H9 (cell line): ENCODE data around the gene UPF3A. TPM values are rescaled to one million over a fixed set of nuclear protein-coding genes. Genes with fewer than 3 reads are reported as not detected.

Experiments
- DNase-seq: peaks from one replicate; pipeline ENCODE4 v3.0.0-alpha.2; 2017
- H2AFZ ChIP-seq: one replicate; pipeline ENCODE4 v1.6.1; 2013; ENCODE audit warnings: mild to moderate bottlenecking, low read length, control low read depth, moderate library complexity
- H2AK5ac ChIP-seq: 2 replicates; pipeline ENCODE4 v1.6.1; 2013; ENCODE audit warnings: low read length, control low read depth, mixed read lengths; ENCODE audit not compliant: insufficient read length
- H2BK120ac ChIP-seq: one replicate; pipeline ENCODE4 v1.6.1; 2013; ENCODE audit warnings: low read depth, mild to moderate bottlenecking, low read length, control low read depth, inconsistent platforms; ENCODE audit not compliant: poor library complexity, severe bottlenecking
- H2BK12ac ChIP-seq: 2 replicates; pipeline ENCODE4 v1.6.1; 2013; ENCODE audit warnings: low read length, control low read depth, mixed read lengths, low read depth; ENCODE audit not compliant: insufficient read length
- H2BK15ac ChIP-seq: 2 replicates; pipeline ENCODE4 v1.6.1; 2013; ENCODE audit warnings: low read depth, low read length, control low read depth
- H2BK20ac ChIP-seq: one replicate; pipeline ENCODE4 v1.6.1; 2013; ENCODE audit warnings: low read depth, mild to moderate bottlenecking, low read length, control low read depth, inconsistent platforms; ENCODE audit not compliant: poor library complexity, severe bottlenecking
- H2BK5ac ChIP-seq: 2 replicates; pipeline ENCODE4 v1.6.1; 2013; ENCODE audit warnings: low read length, control low read depth, mixed read lengths; ENCODE audit not compliant: insufficient read length
- H3K14ac ChIP-seq: 2 replicates; pipeline ENCODE4 v1.6.1; 2013; ENCODE audit warnings: low read length, control low read depth; ENCODE audit not compliant: insufficient read depth
- H3K18ac ChIP-seq: 2 replicates; pipeline ENCODE4 v1.6.1; 2013; ENCODE audit warnings: low read depth, mild to moderate bottlenecking, mixed read lengths, low read length, control low read depth; ENCODE audit not compliant: insufficient read length
- H3K23ac ChIP-seq: 2 replicates; pipeline ENCODE4 v1.6.1; 2013; ENCODE audit warnings: low read length, control low read depth, mixed read lengths, low read depth; ENCODE audit not compliant: insufficient read length
- H3K23me2 ChIP-seq: 2 replicates; pipeline ENCODE4 v1.6.1; 2013; ENCODE audit warnings: low read depth, mild to moderate bottlenecking, mixed read lengths, low read length, control low read depth; ENCODE audit not compliant: insufficient read length, poor library complexity, severe bottlenecking
- H3K27ac ChIP-seq: 2 replicates; pipeline ENCODE4 v1.5.1; 2013; ENCODE audit warnings: low read length, control low read depth, mixed read lengths, low read depth; ENCODE audit not compliant: insufficient read length
- H3K27me3 ChIP-seq: 2 replicates; pipeline ENCODE4 v1.6.1; 2013; ENCODE audit warnings: low read length, control low read depth, inconsistent platforms; ENCODE audit not compliant: insufficient read depth
- H3K4ac ChIP-seq: 2 replicates; pipeline ENCODE4 v1.6.1; 2013; ENCODE audit warnings: low read depth, mild to moderate bottlenecking, control low read depth, inconsistent platforms, low read length, moderate library complexity
- H3K4me1 ChIP-seq: 2 replicates; pipeline ENCODE4 v1.6.1; 2013; ENCODE audit warnings: low read length, control low read depth, inconsistent platforms; ENCODE audit not compliant: insufficient read depth
- H3K4me2 ChIP-seq: 2 replicates; pipeline ENCODE4 v1.6.1; 2013; ENCODE audit warnings: low read length, control low read depth, mixed read lengths; ENCODE audit not compliant: insufficient read length, insufficient read depth
- H3K56ac ChIP-seq: 2 replicates; pipeline ENCODE4 v1.6.1; 2013; ENCODE audit warnings: low read depth, mild to moderate bottlenecking, mixed read lengths, low read length, control low read depth; ENCODE audit not compliant: insufficient read length
- H3K79me1 ChIP-seq: 2 replicates; pipeline ENCODE4 v1.6.1; 2013; ENCODE audit warnings: low read depth, mild to moderate bottlenecking, moderate library complexity, low read length, control low read depth, inconsistent platforms; ENCODE audit not compliant: insufficient read depth, poor library complexity, severe bottlenecking
- H3K79me2 ChIP-seq: 2 replicates; pipeline ENCODE4 v1.6.1; 2013; ENCODE audit warnings: low read length, control low read depth, inconsistent platforms; ENCODE audit not compliant: insufficient read depth
- H3K9ac ChIP-seq: 2 replicates; pipeline ENCODE4 v1.6.1; 2013; ENCODE audit warnings: low read length, control low read depth, mixed read lengths; ENCODE audit not compliant: insufficient read length; ENCODE audit errors: extremely low read depth
- H3K9me3 ChIP-seq: one replicate; pipeline ENCODE4 v1.6.1; 2013; ENCODE audit warnings: low read depth, low read length, inconsistent platforms; ENCODE audit not compliant: control insufficient read depth
- H3T11ph ChIP-seq: one replicate; pipeline ENCODE4 v1.6.1; 2013; ENCODE audit warnings: mild to moderate bottlenecking, low read length, control low read depth, inconsistent platforms
- H4K20me1 ChIP-seq: one replicate; pipeline ENCODE4 v1.6.1; 2013; ENCODE audit not compliant: control insufficient read depth, insufficient read length, insufficient read depth
- H4K5ac ChIP-seq: 2 replicates; pipeline ENCODE4 v1.6.1; 2013; ENCODE audit warnings: low read depth, mild to moderate bottlenecking, mixed read lengths, low read length, control low read depth; ENCODE audit not compliant: insufficient read length
- H4K8ac ChIP-seq: replicated peaks from 2 replicates; pipeline ENCODE4 v1.6.1; 2013; ENCODE audit warnings: low read length, control low read depth, mixed read lengths, low read depth; ENCODE audit not compliant: insufficient read length
- H4K91ac ChIP-seq: 2 replicates; pipeline ENCODE4 v1.6.1; 2013; ENCODE audit warnings: low read depth, mild to moderate bottlenecking, moderate library complexity, mixed read lengths, low read length, control low read depth; ENCODE audit not compliant: insufficient read length
- H3K27ac Mint-ChIP-seq, 3 experiments: 2 replicates in 2 of 3; 3 replicates in 1 of 3; pipeline ENCODE4 v1.8.0; 2020 to 2021; ENCODE audit warnings: mixed read lengths in 3 of 3, mild to moderate bottlenecking in 1 of 3, moderate library complexity in 1 of 3
- H3K27me3 Mint-ChIP-seq: 2 replicates; pipeline ENCODE4 v1.8.0; 2021; ENCODE audit warnings: low read depth, mild to moderate bottlenecking, moderate library complexity, mixed read lengths
- H3K36me3 Mint-ChIP-seq, 3 experiments: 2 replicates in 2 of 3; 3 replicates in 1 of 3; pipeline ENCODE4 v1.8.0; 2020 to 2021; ENCODE audit warnings: low read depth in 3 of 3, mixed read lengths in 3 of 3; ENCODE audit not compliant: insufficient read depth in 1 of 3
- H3K4me1 Mint-ChIP-seq, 2 experiments: 2 replicates each; pipeline ENCODE4 v1.8.0; 2020; ENCODE audit warnings: mixed read lengths in 2 of 2
- H3K4me3 Mint-ChIP-seq, 2 experiments: 2 replicates in 1 of 2; 3 replicates in 1 of 2; pipeline ENCODE4 v1.8.0; 2020 to 2021; ENCODE audit warnings: mild to moderate bottlenecking in 2 of 2, mixed read lengths in 2 of 2, moderate library complexity in 1 of 2
- H3K9me3 Mint-ChIP-seq, 2 experiments: 2 replicates in 1 of 2; 3 replicates in 1 of 2; pipeline ENCODE4 v1.8.0; 2020; ENCODE audit warnings: mild to moderate bottlenecking in 2 of 2, mixed read lengths in 2 of 2, moderate library complexity in 1 of 2
- CTCF ChIP-seq: fragments of 200-600 bp; sonication (generic); conservative IDR thresholded peaks from 3 replicates; pipeline ENCODE4 v1.8.0; 2021; ENCODE audit warnings: antibody characterized with exemption, mild to moderate bottlenecking
- WGBS: extraction: QIAGEN DNeasy Blood & Tissue Kit; methylation state at CpG from one replicate; pipeline ENCODE4 v1.1.7; 2013; ENCODE audit warnings: missing lambda C conversion rate, low lambda C conversion rate, mixed read lengths; ENCODE audit not compliant: insufficient read length; ENCODE audit errors: extremely low coverage; 5-methylcytosine and 5-hydroxymethylcytosine counted together
- total RNA-seq: library from RNA; stranded (reverse); gene quantifications from 2 replicates; pipeline ENCODE4 v1.2.1, GENCODE V29; 2021

Gene UPF3A
- total RNA-seq, 1 experiment from 2014 or later = 81.8 TPM

DNA sequence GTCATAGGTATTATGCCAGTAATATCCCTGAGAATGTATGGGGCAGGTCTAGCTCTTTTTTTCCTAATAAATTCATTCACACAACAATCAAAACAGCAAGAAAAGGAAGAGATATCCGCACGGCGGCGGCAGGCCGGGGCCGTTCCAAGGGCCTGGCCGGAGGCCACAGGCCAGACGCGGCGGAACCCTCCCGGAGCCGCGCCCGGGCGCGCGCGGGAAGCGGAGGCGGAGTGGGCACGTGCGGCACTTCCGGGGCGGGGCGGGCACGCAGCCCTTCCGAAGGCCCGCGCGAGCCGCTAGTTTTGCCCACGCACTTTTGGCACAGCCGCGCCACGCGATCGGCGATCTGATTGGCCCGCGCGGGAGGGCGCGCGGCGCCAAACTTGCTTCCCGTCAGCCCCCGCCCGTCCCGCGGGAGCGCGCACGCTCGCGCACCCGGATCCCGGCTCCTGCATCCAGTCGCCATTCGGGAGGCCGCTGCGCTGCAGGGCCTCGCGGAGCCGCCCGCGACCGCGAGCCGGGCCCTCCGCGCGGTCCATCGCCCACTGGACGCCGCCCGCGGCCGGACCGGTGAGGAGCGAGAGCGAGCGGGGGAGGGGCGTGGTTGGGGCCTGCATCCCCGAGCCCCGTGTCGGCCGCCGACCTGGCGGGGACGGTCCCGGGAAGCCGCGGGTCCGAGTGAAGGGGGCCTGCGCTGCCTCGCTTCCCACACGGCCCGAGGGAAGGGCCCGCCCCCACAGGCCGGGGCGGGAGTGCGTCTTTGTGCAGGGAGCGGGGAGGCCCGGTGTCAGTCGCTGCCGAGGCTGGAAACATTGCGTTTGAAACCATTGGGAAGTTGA lies 32.9 kb downstream of the UPF3A start, which contains the start of gene CHAMP1:
Gene CHAMP1 (plus strand): TSS at position 430 of the 839 bp plus-strand sequence. CDS start 9,340 bp downstream, outside the sequence.
- peak within 1 kb of the TSS; percentile 88; the same call in 1 of the 2 replicates for H3K14ac ChIP-seq
- no peaks in the 10 kb centered on the region for H4K20me1 ChIP-seq
- H3K23ac ChIP-seq = no peak within 1 kb of the TSS
- no peak within 1 kb of the TSS for H2BK5ac ChIP-seq
- TF ChIP-seq CTCF = no peak
- H2BK120ac ChIP-seq = no peak within 1 kb of the TSS
- no peak within 1 kb of the TSS for H3T11ph ChIP-seq
- H3K79me2 ChIP-seq = peaks cover 11% of the 10 kb centered on the region; the same call in 1 of the 2 replicates
- H2BK12ac ChIP-seq = no peak within 1 kb of the TSS
- peaks cover 17 to 18% of the 10 kb centered on the region in 2 experiments for H3K4me1 Mint-ChIP-seq
- H3K4me3 Mint-ChIP-seq = peak within 1 kb of the TSS; percentile 86 to 89
- no peak within 1 kb of the TSS for H3K27ac ChIP-seq
- H3K56ac ChIP-seq = no peak within 1 kb of the TSS
- H3K18ac ChIP-seq = no peak within 1 kb of the TSS
- H3K27me3 Mint-ChIP-seq = no peaks in the 10 kb centered on the region
- peak within 1 kb of the TSS; percentile 58 for H3K9ac ChIP-seq
- H3K79me1 ChIP-seq = peaks cover 3% of the 10 kb centered on the region
- no peak within 1 kb of the TSS for H2AK5ac ChIP-seq
- peak within 1 kb of the TSS; percentile 90 to 97 (median 92); a peak in 6 of 7 replicates for H3K27ac Mint-ChIP-seq
- no CpG with 5 or more reads among the region's 107 CpGs for WGBS
- H3K4me1 ChIP-seq = no peaks in the 10 kb centered on the region
- H2BK20ac ChIP-seq = no peak within 1 kb of the TSS
- H2BK15ac ChIP-seq = no peak within 1 kb of the TSS
- no peak within 1 kb of the TSS for H3K4ac ChIP-seq
- no peak within 1 kb of the TSS for H4K5ac ChIP-seq
- no peak within 1 kb of the TSS for H4K8ac ChIP-seq
- H3K23me2 ChIP-seq = peaks cover 3% of the 10 kb centered on the region
- H3K36me3 Mint-ChIP-seq = peaks cover under 1 to 13% (median 8%) of the 10 kb centered on the region in 3 experiments; a peak in 5 of 7 replicates
- H3K9me3 ChIP-seq = no peaks in the 10 kb centered on the region
- H3K27me3 ChIP-seq = no peaks in the 10 kb centered on the region
- peak within 1 kb of the TSS; percentile 87 for H3K4me2 ChIP-seq
- no peak within 1 kb of the TSS for H4K91ac ChIP-seq
- no peak within 1 kb of the TSS for H2AFZ ChIP-seq
- no peaks in the 10 kb centered on the region for H3K9me3 Mint-ChIP-seq
- DNase-seq = peak; percentile 87
